OCI-LY7 (cell line): Measurements from ENCODE around the gene PLAGL1. TPM values are rescaled to one million over a fixed set of nuclear protein-coding genes. Genes with fewer than 3 reads are reported as not detected.

ENCODE experiments used
- BruUV-seq: library from RNA; stranded (reverse); fragments of 400-500 nt; replicated peaks from 2 replicates; lab custom pipeline; 2021; lab: Mats Ljungman, UMichigan
- CTCF ChIA-PET: fragments of 300-600 bp; sonication (Branson Sonifier 250); formaldehyde crosslinking; loops from one replicate; lab custom pipeline; 2022; ENCODE audit warnings: antibody characterized with exemption; ENCODE audit not compliant: unreplicated experiment; lab: Charles Lee
- POLR2A ChIA-PET: fragments of 300-600 bp; sonication (Branson Sonifier 250); formaldehyde crosslinking; loops from one replicate; lab custom pipeline; 2022; ENCODE audit warnings: antibody characterized with exemption; lab: Charles Lee
- DNase-seq: peaks from one replicate; pipeline ENCODE4 v3.0.0-alpha.2; 2015; ENCODE audit warnings: low spot score
- H2AFZ ChIP-seq: fragments of 200-600 bp; sonication (generic), shearing (Covaris generic); 2 replicates; pipeline ENCODE4 v1.6.1; 2014; ENCODE audit warnings: mild to moderate bottlenecking, antibody characterized with exemption, low read length, moderate library complexity
- H3K27ac ChIP-seq: fragments of 200-600 bp; sonication (generic); 2 replicates; pipeline ENCODE4 v1.5.1; 2014; ENCODE audit warnings: mixed run types, low read depth, mild to moderate bottlenecking, moderate library complexity, low read length, inconsistent platforms; ENCODE audit not compliant: poor library complexity, severe bottlenecking
- H3K36me3 ChIP-seq: fragments of 200-600 bp; sonication (generic); 2 replicates; pipeline ENCODE4 v1.6.1; 2014; ENCODE audit warnings: mild to moderate bottlenecking, antibody characterized with exemption, low read length, moderate library complexity, mixed read lengths; ENCODE audit not compliant: insufficient read depth
- H3K4me1 ChIP-seq: fragments of 200-600 bp; sonication (generic); 2 replicates; pipeline ENCODE4 v1.5.1; 2014; ENCODE audit warnings: mild to moderate bottlenecking, low read length; ENCODE audit not compliant: insufficient read depth, poor library complexity, severe bottlenecking
- H3K4me2 ChIP-seq: fragments of 200-600 bp; sonication (generic); 2 replicates; pipeline ENCODE4 v1.6.1; 2014; ENCODE audit warnings: mild to moderate bottlenecking, low read length
- H3K4me3 ChIP-seq: fragments of 200-600 bp; sonication (generic); 2 replicates; pipeline ENCODE4 v1.5.1; 2014; ENCODE audit warnings: mild to moderate bottlenecking, low read depth, low read length; ENCODE audit not compliant: poor library complexity, severe bottlenecking
- H3K79me2 ChIP-seq: fragments of 200-600 bp; sonication (generic); 2 replicates; pipeline ENCODE4 v1.6.1; 2016; ENCODE audit warnings: low read depth, mild to moderate bottlenecking, low read length, moderate library complexity, mixed read lengths; ENCODE audit not compliant: insufficient read depth
- H3K9me2 ChIP-seq: fragments of 200-600 bp; sonication (generic); 2 replicates; pipeline ENCODE4 v1.6.1; 2016; ENCODE audit warnings: mild to moderate bottlenecking, low read length, mixed read lengths; ENCODE audit not compliant: insufficient read depth
- H3K9me3 ChIP-seq: fragments of 200-600 bp; sonication (generic); 2 replicates; pipeline ENCODE4 v1.6.1; 2014; ENCODE audit warnings: mild to moderate bottlenecking, mixed run types, low read length, mixed read lengths
- H4K20me1 ChIP-seq: fragments of 200-600 bp; sonication (generic); 2 replicates; pipeline ENCODE4 v1.6.1; 2014; ENCODE audit warnings: mild to moderate bottlenecking, antibody characterized with exemption, low read length, moderate library complexity, mixed read lengths; ENCODE audit not compliant: insufficient read depth
- CTCF ChIP-seq: fragments of 200-600 bp; sonication (generic); conservative IDR thresholded peaks from 2 replicates; pipeline ENCODE4 v1.5.1; 2014; ENCODE audit warnings: mild to moderate bottlenecking, antibody characterized with exemption, low read length, moderate library complexity, mixed read lengths
- EZH2phosphoT487 ChIP-seq: fragments of 200-600 bp; sonication (generic); IDR thresholded peaks from 2 replicates; pipeline ENCODE4 v1.6.1; 2018; ENCODE audit warnings: low read depth, borderline replicate concordance, mild to moderate bottlenecking, mixed run types, antibody characterized with exemption, low read length, moderate library complexity, mixed read lengths
- intact Hi-C: fragments of 100-400 bp; cut with micrococcal nuclease; formaldehyde crosslinking; loops from one replicate; pipeline ENCODE4 v1.10.0; 2022; ENCODE audit not compliant: unreplicated experiment
- total RNA-seq, 2 experiments: library from RNA; depleted of rRNA in 1 of 2; stranded (reverse); fragments of >200 nt in 1 of 2; shearing (Covaris generic) in 1 of 2; gene quantifications; 2 replicates each; pipeline ENCODE4 v1.2.3, GENCODE V29; 2014 to 2022

Gene PLAGL1
- total RNA-seq, 2 experiments from 2014 or later: 1.7 TPM

- Histone ChIP-seq H3K79me2 (no peaks in the 10 kb centered on the region), H3K9me3 (no peaks in the 10 kb centered on the region), H3K4me1 (no peaks in the 10 kb centered on the region), H3K4me3 (no peak overlapping the region), H3K4me2 (no peak overlapping the region), H3K27ac (no peak overlapping the region), H4K20me1 (no peaks in the 10 kb centered on the region), H3K9me2 (no peaks in the 10 kb centered on the region), H3K36me3 (no peaks in the 10 kb centered on the region), H2AFZ (no peak overlapping the region)
- intact Hi-C loops: no loop called here
- DNase-seq: no peak
- TF ChIP-seq CTCF: no peak
- no peak for TF ChIP-seq EZH2phosphoT487
- no TSS peak for BruUV-seq
- POLR2A ChIA-PET: interaction anchor here (0.8 kb wide), 1 partner anchor 10 kb away, joined by 3 read pairs; no protein-coding TSS in a partner anchor
- CTCF ChIA-PET: no interaction called here
These were observed 25.1 kb downstream of the PLAGL1 start for GRCh38 chr6:143982968-143983367.

- no peak overlapping the region for H2AFZ ChIP-seq
- H4K20me1 ChIP-seq: no peaks in the 10 kb centered on the region
- no peaks in the 10 kb centered on the region for H3K9me2 ChIP-seq
- no peaks in the 10 kb centered on the region for H3K36me3 ChIP-seq
- TF ChIP-seq EZH2phosphoT487 (no peak), CTCF (no peak)
- intact Hi-C loops: no loop called here
- H3K4me1 ChIP-seq: no peaks in the 10 kb centered on the region
- no peaks in the 10 kb centered on the region for H3K79me2 ChIP-seq
- BruUV-seq: no TSS peak
- ChIA-PET POLR2A (interaction anchor here (0.6 to 0.7 kb wide), 4 partner anchors 25 to 733 kb away, joined by 3 to 5 read pairs (median 4); no protein-coding TSS in a partner anchor), CTCF (no interaction called here)
- no peak overlapping the region for H3K4me3 ChIP-seq
- DNase-seq: no peak
- no peak overlapping the region for H3K27ac ChIP-seq
- no peaks in the 10 kb centered on the region for H3K9me3 ChIP-seq
- H3K4me2 ChIP-seq: no peak overlapping the region
These were observed 27.1 kb downstream of the PLAGL1 start for GRCh38 chr6:143980921-143981320.

GRCh38 chr6:143976806-143977349, 31.2 kb downstream of the PLAGL1 start:
- Histone ChIP-seq H3K4me1 (no peaks in the 10 kb centered on the region), H3K4me3 (no peak overlapping the region), H3K36me3 (no peaks in the 10 kb centered on the region), H3K27ac (no peak overlapping the region), H3K79me2 (no peaks in the 10 kb centered on the region), H2AFZ (no peak overlapping the region), H3K9me3 (no peaks in the 10 kb centered on the region), H3K4me2 (no peak overlapping the region), H3K9me2 (no peaks in the 10 kb centered on the region), H4K20me1 (no peaks in the 10 kb centered on the region)
- no peak for TF ChIP-seq EZH2phosphoT487
- intact Hi-C loops: no loop called here
- ChIA-PET POLR2A (interaction anchor here (0.6 to 0.7 kb wide), 9 partner anchors 23 to 1498 kb away, joined by 3 to 8 read pairs (median 5); no protein-coding TSS in a partner anchor), CTCF (no interaction called here)
- DNase-seq: no peak
- no TSS peak for BruUV-seq
